Keratinocyte (primary cell): Measurements from ENCODE around the gene TEX50. TPM values are rescaled to one million over a fixed set of nuclear protein-coding genes. Genes with fewer than 3 reads are reported as not detected.
A peak's percentile ranks its signal among the peaks of the same experiment; 100 is the strongest.

Experiments
- DNase-seq: peaks from one replicate; pipeline ENCODE4 v3.0.0-alpha.2; 2011; ENCODE audit warnings: low read depth, missing footprints, low spot score
- FAIRE-seq: peaks from 2 replicates; lab custom pipeline; 2011; peaks lifted over from hg19 to GRCh38; lab: Jason Lieb, UNC
- H2AFZ ChIP-seq: 2 replicates; pipeline ENCODE4 v1.6.0; 2012; ENCODE audit warnings: low read length, control low read depth, inconsistent platforms; ENCODE audit not compliant: control insufficient read depth
- H3K27ac ChIP-seq: 2 replicates; pipeline ENCODE4 v1.5.1; 2011; ENCODE audit warnings: low read length; ENCODE audit not compliant: control insufficient read depth, insufficient read depth
- H3K27me3 ChIP-seq: 3 replicates; pipeline ENCODE4 v1.6.0; 2011; ENCODE audit warnings: low read length; ENCODE audit not compliant: control insufficient read depth, insufficient read depth; ENCODE audit errors: extremely low read depth
- H3K36me3 ChIP-seq, 2 experiments: 2 replicates in 1 of 2; 3 replicates in 1 of 2; pipeline ENCODE4 v1.5.1; 2011; ENCODE audit warnings: low read length in 2 of 2, mild to moderate bottlenecking in 1 of 2; ENCODE audit not compliant: control insufficient read depth in 2 of 2, insufficient read depth in 2 of 2; ENCODE audit errors: extremely low read depth in 1 of 2
- H3K4me1 ChIP-seq: 3 replicates; pipeline ENCODE4 v1.5.1; 2011; ENCODE audit warnings: low read length; ENCODE audit not compliant: control insufficient read depth, insufficient read depth; ENCODE audit errors: extremely low read depth
- H3K4me2 ChIP-seq: 3 replicates; pipeline ENCODE4 v1.6.0; 2011; ENCODE audit warnings: low read depth, low read length; ENCODE audit not compliant: control insufficient read depth, insufficient read depth; ENCODE audit errors: extremely low read depth
- H3K4me3 ChIP-seq, 3 experiments: fragments of 200-600 bp in 1 of 3; sonication (generic) in 1 of 3; 2 replicates in 2 of 3; 3 replicates in 1 of 3; pipeline ENCODE4 v1.5.1; 2011 to 2016; ENCODE audit warnings: low read length in 3 of 3, mild to moderate bottlenecking in 3 of 3, control low read depth in 2 of 3, inconsistent platforms in 1 of 3, low read depth in 1 of 3, mixed read lengths in 1 of 3, mixed run types in 1 of 3, moderate library complexity in 1 of 3; ENCODE audit not compliant: control insufficient read depth in 2 of 3, insufficient read depth in 2 of 3; ENCODE audit errors: extremely low read depth in 1 of 3
- H3K79me2 ChIP-seq: 2 replicates; pipeline ENCODE4 v1.6.0; 2012; ENCODE audit warnings: low read length; ENCODE audit not compliant: control insufficient read depth, insufficient read depth
- H3K9ac ChIP-seq: 3 replicates; pipeline ENCODE4 v1.6.0; 2011; ENCODE audit warnings: low read length; ENCODE audit not compliant: control insufficient read depth, insufficient read depth; ENCODE audit errors: extremely low read depth
- H3K9me1 ChIP-seq: 3 replicates; pipeline ENCODE4 v1.6.0; 2011; ENCODE audit warnings: low read length; ENCODE audit not compliant: control insufficient read depth, insufficient read depth; ENCODE audit errors: extremely low read depth
- H3K9me3 ChIP-seq: 2 replicates; pipeline ENCODE4 v1.5.1; 2012; ENCODE audit warnings: low read depth, low read length; ENCODE audit not compliant: control insufficient read depth
- H4K20me1 ChIP-seq: 3 replicates; pipeline ENCODE4 v1.6.0; 2011; ENCODE audit warnings: low read length; ENCODE audit not compliant: control insufficient read depth, insufficient read depth; ENCODE audit errors: extremely low read depth
- CTCF ChIP-seq, 3 experiments: IDR thresholded peaks in 1 of 3; conservative IDR thresholded peaks in 1 of 3; optimal IDR thresholded peaks in 1 of 3; 2 replicates in 2 of 3; 3 replicates in 1 of 3; pipeline versions ENCODE3 to v1.5.1; 2011; ENCODE audit warnings: low read length in 3 of 3, mild to moderate bottlenecking in 3 of 3, moderate library complexity in 2 of 3, control low read depth in 1 of 3, inconsistent platforms in 1 of 3; ENCODE audit not compliant: insufficient read depth in 2 of 3; ENCODE audit errors: extremely low read depth in 1 of 3
- EZH2 ChIP-seq: IDR thresholded peaks from one replicate; pipeline ENCODE4 v1.6.1; 2012; ENCODE audit warnings: inconsistent platforms, mild to moderate bottlenecking, low read length, moderate library complexity
- dilution Hi-C: fragments of 300-500 bp; cut with MboI; formaldehyde crosslinking; loops from one replicate; pipeline ENCODE4 v1.7.0; 2020; ENCODE audit warnings: low sequenced_read_pairs; ENCODE audit not compliant: extremely low pct_ligation_motif_present
- polyA plus RNA-seq, 5 experiments: library from polyadenylated mRNA; depleted of rRNA in 3 of 5; stranded (reverse) in 3 of 5; stranded (forward) in 1 of 5; unstranded in 1 of 5; fragments of >200 nt; gene quantifications; 1 replicate in 1 of 5; 2 replicates in 3 of 5; 3 replicates in 1 of 5; pipeline versions ENCODE4 v1.2.1 to v1.2.3, GENCODE V29; 2011 to 2012; ENCODE audit warnings: missing spikeins in 2 of 5, low read depth in 1 of 5, low replicate concordance in 1 of 5

TEX50 gene
- polyA plus RNA-seq, 1 donor (not counting 4 experiments of a cell fraction or from before 2014, with no cell fraction given): not detected

GRCh38 chr1:173646656-173647055, 11.5 kb downstream of the TEX50 start:
- Histone ChIP-seq H3K4me2 (no peak overlapping the region), H3K4me3 (no peak overlapping the region), H3K79me2 (no peaks in the 10 kb centered on the region), H3K27ac (no peak overlapping the region), H3K9ac (no peak overlapping the region), H2AFZ (peak overlapping the region; percentile 83), H3K9me1 (no peaks in the 10 kb centered on the region), H3K27me3 (no peaks in the 10 kb centered on the region), H4K20me1 (no peaks in the 10 kb centered on the region), H3K4me1 (peaks cover 4% of the 10 kb centered on the region), H3K36me3 (no peaks in the 10 kb centered on the region), H3K9me3 (peaks cover 2% of the 10 kb centered on the region)
- dilution Hi-C loops: no loop called here
- TF ChIP-seq CTCF (optimal IDR thresholded peaks at IDR 0.05 in 1 of 3, IDR thresholded peaks at IDR 0.05 in 1 of 3, conservative IDR thresholded peaks at IDR 0.05 in 1 of 3; ENCODE audit: extremely low read depth in 1 of 3, insufficient read depth in 2 of 3, low read length in 3 of 3): no peak
- no peak for TF ChIP-seq EZH2
- FAIRE-seq (peak; percentile 57), DNase-seq (no peak)

GRCh38 chr1:173648880-173649605, 13.9 kb downstream of the TEX50 start:
- Histone ChIP-seq H3K9me3 (no peaks in the 10 kb centered on the region), H3K4me1 (no peaks in the 10 kb centered on the region), H3K36me3 (no peaks in the 10 kb centered on the region), H2AFZ (no peak overlapping the region), H3K27ac (no peak overlapping the region), H3K9me1 (no peaks in the 10 kb centered on the region), H3K27me3 (no peaks in the 10 kb centered on the region), H3K4me2 (no peak overlapping the region), H4K20me1 (no peaks in the 10 kb centered on the region), H3K9ac (no peak overlapping the region), H3K4me3 (no peak overlapping the region), H3K79me2 (no peaks in the 10 kb centered on the region)
- TF ChIP-seq CTCF (optimal IDR thresholded peaks at IDR 0.05 in 1 of 3, IDR thresholded peaks at IDR 0.05 in 1 of 3, conservative IDR thresholded peaks at IDR 0.05 in 1 of 3; ENCODE audit: extremely low read depth in 1 of 3, insufficient read depth in 2 of 3, low read length in 3 of 3) (no peak), EZH2 (no peak)
- dilution Hi-C loops: no loop called here
- FAIRE-seq (no peak), DNase-seq (no peak)
